ENCODE results near the gene BEX4. TPM values are rescaled to one million over a fixed set of nuclear protein-coding genes. Genes with fewer than 3 reads are reported as not detected.
"Not testable (repeated sequence)": the region's sequence is repeated elsewhere in the genome, so short reads cannot be mapped to it uniquely, and the experiment has no call there.

BEX4 gene
- total RNA-seq, 4 donors from 2014 or later, result 0.36 to 6.6 (median 5.0) TPM

GRCh38 chrX:103212749-103213457, 2.0 kb upstream of the BEX4 start:
- no peaks in the 10 kb centered on the region for H3K4me1 ChIP-seq
- intact Hi-C loops (cut with DNase I; ENCODE audit: low total_unique reads), result no loop called here
- no peak overlapping the region for H3K4me3 ChIP-seq
- in situ Hi-C loops (cut with MboI; ENCODE audit: low sequenced_read_pairs in 4 of 4), result loop anchor here in 1 of 4 donors (25.0 kb wide), 1 partner anchor 249 kb away; no protein-coding TSS in a partner anchor
- H3K9me3 ChIP-seq, result no peaks in the 10 kb centered on the region
- DNase-seq, result no peak
- no peak overlapping the region for H3K27ac ChIP-seq
- no peak for ATAC-seq
- no peaks in the 10 kb centered on the region for H3K36me3 ChIP-seq
- no peak for TF ChIP-seq POLR2A (IDR thresholded peaks at IDR 0.05)
- TF ChIP-seq CTCF (IDR thresholded peaks at IDR 0.05 in 4 of 5, conservative IDR thresholded peaks at IDR 0.05 in 1 of 5), result no peak
- peaks cover 0 to 21% (median 0%) of the 10 kb centered on the region in 3 donors for H3K27me3 ChIP-seq

- peak overlapping the region; percentile 47 to 56 (median 54) for H3K4me3 ChIP-seq
- DNase-seq (no peak), ATAC-seq (no peak)
- in situ Hi-C loops (cut with MboI; ENCODE audit: low sequenced_read_pairs in 4 of 4) (loop anchor here in 1 of 4 donors (25.0 kb wide), 1 partner anchor 247 kb away; no protein-coding TSS in a partner anchor), intact Hi-C loops (cut with DNase I; ENCODE audit: low total_unique reads) (no loop called here)
- no peaks in the 10 kb centered on the region for H3K9me3 ChIP-seq
- H3K36me3 ChIP-seq, result no peaks in the 10 kb centered on the region
- peaks cover 0 to 17% (median 0%) of the 10 kb centered on the region in 3 donors for H3K27me3 ChIP-seq
- H3K27ac ChIP-seq, result peak overlapping the region; percentile 37 to 66 (median 54)
- no peaks in the 10 kb centered on the region for H3K4me1 ChIP-seq
- no peak for TF ChIP-seq POLR2A (IDR thresholded peaks at IDR 0.05)
- no peak for TF ChIP-seq CTCF (IDR thresholded peaks at IDR 0.05 in 4 of 5, conservative IDR thresholded peaks at IDR 0.05 in 1 of 5)
Observed at GRCh38 chrX:103215425-103215991, 600 bp downstream of the BEX4 start.

- Histone ChIP-seq H3K9me3 (no peaks in the 10 kb centered on the region), H3K36me3 (no peaks in the 10 kb centered on the region), H3K27ac (no peak overlapping the region), H3K4me3 (no peak overlapping the region), H3K27me3 (peaks cover 0 to 17% (median 0%) of the 10 kb centered on the region in 3 donors), H3K4me1 (no peaks in the 10 kb centered on the region)
- in situ Hi-C loops (cut with MboI; ENCODE audit: low sequenced_read_pairs in 4 of 4) (loop anchor here in 1 of 4 donors (25.0 kb wide), 1 partner anchor 242 kb away; no protein-coding TSS in a partner anchor), intact Hi-C loops (cut with DNase I; ENCODE audit: low total_unique reads) (no loop called here)
- TF ChIP-seq CTCF (IDR thresholded peaks at IDR 0.05 in 4 of 5, conservative IDR thresholded peaks at IDR 0.05 in 1 of 5) (no peak), POLR2A (IDR thresholded peaks at IDR 0.05) (no peak)
- no peak for ATAC-seq
- DNase-seq, result no peak
Observed at GRCh38 chrX:103220511-103221323, 5.8 kb downstream of the BEX4 start.

- H3K27ac ChIP-seq; H3K4me3 ChIP-seq; DNase-seq; ATAC-seq; H3K4me1 ChIP-seq; in situ Hi-C loops (cut with MboI; ENCODE audit: low sequenced_read_pairs in 4 of 4); H3K36me3 ChIP-seq; intact Hi-C loops (cut with DNase I; ENCODE audit: low total_unique reads); H3K9me3 ChIP-seq: not testable (repeated sequence)
- H3K27me3 ChIP-seq, result peaks cover 0 to 15% (median 0%) of the 10 kb centered on the region in 3 donors
Observed at GRCh38 chrX:103225918-103226317, 11.0 kb downstream of the BEX4 start.

GRCh38 chrX:103233263-103233662, 18.4 kb downstream of the BEX4 start:
- in situ Hi-C loops (cut with MboI; ENCODE audit: low sequenced_read_pairs in 4 of 4) (no loop called here), intact Hi-C loops (cut with DNase I; ENCODE audit: low total_unique reads) (no loop called here)
- no peak for DNase-seq
- H3K27me3 ChIP-seq, result peaks cover 0 to 3% (median 0%) of the 10 kb centered on the region in 3 donors
- H3K4me3 ChIP-seq, result no peak overlapping the region
- no peaks in the 10 kb centered on the region for H3K36me3 ChIP-seq
- TF ChIP-seq CTCF (IDR thresholded peaks at IDR 0.05 in 4 of 5, conservative IDR thresholded peaks at IDR 0.05 in 1 of 5) (no peak), POLR2A (IDR thresholded peaks at IDR 0.05) (no peak)
- H3K27ac ChIP-seq, result no peak overlapping the region
- ATAC-seq, result no peak
- H3K9me3 ChIP-seq, result no peaks in the 10 kb centered on the region
- no peaks in the 10 kb centered on the region for H3K4me1 ChIP-seq
